SK-N-DZ (cell line): ENCODE measurements around the gene EPS8L2.
"Not testable (repeated sequence)": the region's sequence is repeated elsewhere in the genome, so short reads cannot be mapped to it uniquely, and the experiment has no call there.

ENCODE experiments used
- DNase-seq: peaks from one replicate; pipeline ENCODE4 v3.0.0-alpha.2; 2015; ENCODE audit warnings: low spot score

Gene EPS8L2

GRCh38 chr11:724778-725386 lies 18.9 kb downstream of the EPS8L2 start:
- no peak for DNase-seq

GRCh38 chr11:725624-726202 lies 19.7 kb downstream of the EPS8L2 start:
- no peak for DNase-seq

- DNase-seq = no peak
Measured at GRCh38 chr11:726278-727220, 20.5 kb downstream of the EPS8L2 start.

- DNase-seq = no peak
Measured at GRCh38 chr11:727281-727701, 21.3 kb downstream of the EPS8L2 start.

- DNase-seq = peak; percentile 69
Measured at GRCh38 chr11:727859-728748, 22.1 kb downstream of the EPS8L2 start.

- DNase-seq = no peak
Measured at GRCh38 chr11:728901-729491, 23.0 kb downstream of the EPS8L2 start.

- DNase-seq = no peak
Measured at GRCh38 chr11:729492-730074, 23.6 kb downstream of the EPS8L2 start.

GRCh38 chr11:733072-733471 lies 27.0 kb downstream of the EPS8L2 start:
- DNase-seq = no peak

GRCh38 chr11:734541-734940 lies 28.5 kb downstream of the EPS8L2 start:
- not testable (repeated sequence) for DNase-seq

GRCh38 chr11:737366-737765 lies 31.3 kb downstream of the EPS8L2 start:
- DNase-seq = no peak

- not testable (repeated sequence) for DNase-seq
Measured at GRCh38 chr11:737899-738298, 31.9 kb downstream of the EPS8L2 start.

GRCh38 chr11:742156-742546 lies 36.1 kb downstream of the EPS8L2 start:
- DNase-seq = no peak

- no peak for DNase-seq
Measured at GRCh38 chr11:742571-743201, 36.7 kb downstream of the EPS8L2 start.

- DNase-seq = no peak
Measured at GRCh38 chr11:745428-745827, 39.4 kb downstream of the EPS8L2 start.

- DNase-seq = peak; percentile 69
Measured at GRCh38 chr11:746289-747157, 40.5 kb downstream of the EPS8L2 start.

GRCh38 chr11:747158-748006 lies 41.4 kb downstream of the EPS8L2 start, which contains the start of gene TALDO1:
Gene TALDO1 (plus strand): TSS chr11:747464. CDS start chr11:747482, 18 bp downstream.
- DNase-seq = peak; percentile 88

- DNase-seq = no peak
Measured at GRCh38 chr11:748007-748359, 42.0 kb downstream of the EPS8L2 start.

GRCh38 chr11:749731-750130 lies 43.7 kb downstream of the EPS8L2 start:
- no peak for DNase-seq
